ENCODE measurements around the gene ATP6V1B1.

Gene ATP6V1B1

DNA sequence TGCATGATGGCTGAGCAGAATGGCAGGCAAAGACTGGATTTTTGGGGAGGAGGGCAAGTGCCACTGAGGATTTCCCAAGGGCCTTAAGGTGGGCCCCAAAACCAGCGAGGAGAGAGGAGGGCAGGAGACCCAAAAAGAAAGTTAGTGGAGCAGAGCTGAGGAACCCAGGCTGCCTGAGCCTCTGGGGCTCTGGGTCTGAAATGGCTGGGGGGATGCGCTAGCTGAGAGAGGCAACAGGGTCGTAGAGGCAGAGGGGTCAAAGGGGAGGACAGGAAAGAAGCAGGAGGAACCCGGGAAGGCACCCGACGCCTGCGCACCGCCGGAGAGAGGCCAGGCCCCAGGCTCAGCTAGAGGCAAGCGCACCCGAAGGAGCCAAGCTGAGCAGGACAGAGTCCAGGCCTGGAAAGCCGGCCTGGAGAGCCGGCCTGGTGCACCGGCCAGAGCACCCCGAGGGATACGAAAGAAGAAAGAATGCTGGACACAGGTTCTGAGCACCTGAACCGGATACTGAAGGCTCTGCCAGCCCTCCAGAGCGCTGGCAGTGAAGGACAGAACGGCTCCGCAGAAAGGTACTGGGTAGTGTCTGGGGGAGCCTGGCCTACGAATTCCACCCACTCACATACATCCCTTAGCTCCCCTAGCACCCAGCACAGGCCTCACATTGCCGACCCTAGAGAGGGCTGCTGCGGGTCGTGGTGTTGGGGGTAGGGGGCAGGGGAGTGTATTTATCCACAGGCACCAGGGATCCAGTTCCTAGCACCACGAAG lies 39.5 kb upstream of the ATP6V1B1 start:
- TF ChIP-seq, protein P1, sequence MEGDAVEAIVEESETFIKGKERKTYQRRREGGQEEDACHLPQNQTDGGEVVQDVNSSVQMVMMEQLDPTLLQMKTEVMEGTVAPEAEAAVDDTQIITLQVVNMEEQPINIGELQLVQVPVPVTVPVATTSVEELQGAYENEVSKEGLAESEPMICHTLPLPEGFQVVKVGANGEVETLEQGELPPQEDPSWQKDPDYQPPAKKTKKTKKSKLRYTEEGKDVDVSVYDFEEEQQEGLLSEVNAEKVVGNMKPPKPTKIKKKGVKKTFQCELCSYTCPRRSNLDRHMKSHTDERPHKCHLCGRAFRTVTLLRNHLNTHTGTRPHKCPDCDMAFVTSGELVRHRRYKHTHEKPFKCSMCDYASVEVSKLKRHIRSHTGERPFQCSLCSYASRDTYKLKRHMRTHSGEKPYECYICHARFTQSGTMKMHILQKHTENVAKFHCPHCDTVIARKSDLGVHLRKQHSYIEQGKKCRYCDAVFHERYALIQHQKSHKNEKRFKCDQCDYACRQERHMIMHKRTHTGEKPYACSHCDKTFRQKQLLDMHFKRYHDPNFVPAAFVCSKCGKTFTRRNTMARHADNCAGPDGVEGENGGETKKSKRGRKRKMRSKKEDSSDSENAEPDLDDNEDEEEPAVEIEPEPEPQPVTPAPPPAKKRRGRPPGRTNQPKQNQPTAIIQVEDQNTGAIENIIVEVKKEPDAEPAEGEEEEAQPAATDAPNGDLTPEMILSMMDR (conservative IDR thresholded peaks at IDR 0.05; ENCODE audit: low read depth, low read length): no peak
- no peak for DNase-seq (ENCODE audit: low read depth)
- H3K4me3 ChIP-seq (ENCODE audit: low read depth, low read length): no peak overlapping the region

DNA sequence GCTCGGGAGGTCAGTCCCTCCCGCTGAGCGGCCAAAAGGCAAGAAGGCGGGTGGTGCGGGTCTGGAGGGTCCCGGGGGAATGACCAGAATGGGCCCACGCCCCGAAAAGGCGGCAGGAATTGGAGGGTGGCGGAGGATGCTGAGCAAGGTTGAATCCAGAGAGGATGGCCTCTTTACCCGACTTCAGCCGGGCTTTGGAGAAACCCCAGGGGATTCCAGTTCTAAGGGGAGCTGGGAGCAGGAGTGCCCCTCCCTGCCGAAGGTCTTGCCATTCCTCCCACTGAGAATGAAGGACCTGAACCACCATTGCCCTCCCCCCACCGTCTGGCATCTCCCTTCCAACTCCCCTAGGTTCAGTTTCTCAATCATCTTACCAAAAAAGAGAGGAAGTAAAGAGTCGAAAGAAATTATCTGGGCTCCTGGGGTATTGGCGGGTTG lies 38.9 kb upstream of the ATP6V1B1 start:
- no peak overlapping the region for H3K4me3 ChIP-seq (ENCODE audit: low read depth, low read length)
- no peak for DNase-seq (ENCODE audit: low read depth)
- TF ChIP-seq, protein P1 (conservative IDR thresholded peaks at IDR 0.05; ENCODE audit: low read depth, low read length): no peak

DNA sequence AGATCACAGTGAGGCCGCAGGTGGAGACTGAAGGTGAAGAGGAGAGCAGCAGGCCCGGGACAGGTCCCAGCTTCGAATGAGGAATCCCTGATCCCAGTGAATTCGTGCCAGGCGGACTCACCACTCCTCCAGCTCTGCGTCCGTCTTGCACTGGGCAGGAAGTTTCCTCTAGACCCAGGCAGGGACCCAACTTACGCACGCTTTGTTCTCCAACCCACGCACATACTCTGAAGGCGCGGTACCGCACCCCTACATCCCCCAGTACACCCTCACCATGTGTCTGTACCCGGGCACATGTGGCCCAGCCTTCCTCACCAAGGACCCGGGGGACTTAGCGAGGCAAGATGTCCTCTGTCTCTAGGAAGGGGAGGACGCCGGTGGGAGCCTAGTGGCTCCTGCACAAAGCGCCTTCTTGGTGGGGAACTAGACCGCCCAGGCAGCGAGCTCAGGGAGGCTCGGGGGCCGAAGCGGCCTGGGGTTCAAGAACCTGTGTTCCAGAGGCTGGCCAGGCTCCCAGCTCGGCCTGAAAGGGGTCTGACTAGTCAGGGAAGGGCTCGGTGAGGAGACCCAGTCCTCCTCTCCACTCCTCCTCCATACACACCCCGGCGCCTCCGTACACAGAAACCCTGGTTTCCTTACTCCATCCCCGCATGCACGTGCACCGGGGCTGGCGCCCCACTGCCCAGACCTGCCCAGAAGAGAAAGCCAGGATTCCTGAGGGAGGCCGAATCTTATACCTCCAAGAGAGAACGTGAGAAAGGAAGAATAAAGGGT lies 38.3 kb upstream of the ATP6V1B1 start:
- TF ChIP-seq, protein P1 (conservative IDR thresholded peaks at IDR 0.05; ENCODE audit: low read depth, low read length): no peak
- no peak overlapping the region for H3K4me3 ChIP-seq (ENCODE audit: low read depth, low read length)
- DNase-seq (ENCODE audit: low read depth): no peak

DNA sequence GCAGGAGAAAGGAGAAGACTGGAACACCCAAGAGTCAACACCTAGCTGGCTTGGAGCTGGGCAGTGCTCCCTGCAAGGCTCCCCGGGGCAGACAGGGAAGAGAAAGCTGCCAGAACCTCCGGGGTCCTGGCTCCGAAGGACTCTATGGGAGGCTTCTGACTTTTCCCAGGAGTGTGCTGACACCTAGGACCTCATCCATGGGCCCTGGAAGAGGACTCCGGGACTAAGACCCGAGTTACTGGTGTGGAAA lies 37.8 kb upstream of the ATP6V1B1 start:
- TF ChIP-seq, protein P1 (conservative IDR thresholded peaks at IDR 0.05; ENCODE audit: low read depth, low read length): no peak
- DNase-seq (ENCODE audit: low read depth): no peak
- no peak overlapping the region for H3K4me3 ChIP-seq (ENCODE audit: low read depth, low read length)

DNA sequence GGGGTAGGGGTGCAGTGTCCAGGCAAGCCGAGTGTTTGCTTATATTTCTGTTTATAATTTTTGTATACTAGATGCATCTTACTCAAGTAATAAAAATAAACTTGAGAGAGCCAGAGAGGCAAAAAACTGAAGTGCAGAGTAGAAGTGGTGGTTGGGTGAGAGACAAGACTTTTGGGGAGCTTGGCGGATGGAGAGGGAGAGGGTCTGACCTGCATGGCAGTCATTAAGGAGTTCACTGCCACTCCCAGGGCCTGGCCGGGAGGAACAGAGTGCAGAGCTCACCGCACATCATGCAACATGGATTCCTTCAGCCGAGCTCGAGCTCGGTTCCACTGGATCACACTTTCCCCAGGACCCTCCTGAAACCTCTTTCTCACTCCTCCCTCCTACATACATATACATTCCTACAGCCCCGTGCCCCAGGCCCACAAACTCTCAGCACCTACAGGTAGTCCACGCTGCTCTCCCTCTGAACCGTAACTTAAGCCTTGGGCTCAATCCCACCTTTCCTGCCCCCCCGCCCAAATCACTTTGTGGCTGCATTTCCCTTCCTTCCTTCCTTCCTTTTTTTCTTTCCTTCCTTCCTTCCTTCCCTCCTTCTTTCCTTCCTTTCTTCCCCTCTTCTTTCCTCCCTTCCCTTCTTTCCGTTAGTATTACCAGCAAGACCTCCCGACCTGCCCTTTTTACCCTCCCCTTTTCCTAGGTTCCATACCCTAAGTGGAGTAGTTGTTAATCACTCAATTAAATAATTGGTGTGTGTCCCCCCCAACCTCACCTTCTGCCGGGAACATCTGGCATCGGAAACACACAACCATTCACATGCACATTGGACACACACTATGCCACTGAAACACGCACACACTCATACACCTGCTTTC lies 37.1 kb upstream of the ATP6V1B1 start:
- no peak for DNase-seq (ENCODE audit: low read depth)
- H3K4me3 ChIP-seq (ENCODE audit: low read depth, low read length): no peak overlapping the region
- TF ChIP-seq, protein P1 (conservative IDR thresholded peaks at IDR 0.05; ENCODE audit: low read depth, low read length): no peak

DNA sequence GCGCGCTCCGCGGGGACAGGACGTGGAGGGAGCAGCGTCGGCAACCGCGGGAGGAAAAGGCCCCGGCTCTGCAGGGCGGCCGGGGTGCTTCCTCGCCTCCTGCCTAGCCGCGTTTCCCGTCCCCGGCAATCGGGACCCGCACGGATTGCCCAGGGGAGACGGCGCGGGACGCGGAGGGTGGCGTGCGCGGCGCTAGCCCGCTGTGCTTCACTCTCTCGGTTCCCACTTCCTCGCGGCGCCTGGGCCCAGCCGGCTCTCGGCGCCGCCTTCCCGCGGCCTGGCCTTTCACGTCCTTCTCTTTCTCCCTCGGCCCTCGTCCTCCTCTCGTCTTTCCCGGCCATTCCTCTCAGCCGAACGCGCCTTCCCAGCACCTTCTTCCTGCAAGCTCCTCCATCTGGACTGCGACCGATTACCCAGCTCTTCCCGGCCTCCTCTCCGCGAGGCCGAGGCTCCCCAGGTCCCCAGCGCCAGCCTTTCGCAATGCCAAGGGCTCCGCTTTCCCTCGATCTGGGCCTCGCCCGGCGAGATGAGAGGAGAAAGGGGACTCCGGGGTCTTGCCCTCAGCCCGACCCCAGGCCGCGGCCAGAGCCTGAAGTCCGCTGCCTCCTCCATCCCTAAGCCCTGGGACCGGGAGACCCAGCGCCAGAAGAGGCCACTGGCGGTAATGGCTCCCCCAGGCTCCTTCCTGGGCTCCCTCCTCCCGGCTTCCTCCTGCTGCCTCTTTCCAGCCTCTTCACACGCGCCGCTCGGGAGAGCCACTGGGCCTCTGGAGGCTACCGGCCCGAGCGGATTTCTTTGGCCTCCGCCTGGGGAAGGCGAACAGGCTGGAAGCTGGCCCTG lies 34.3 kb upstream of the ATP6V1B1 start:
- DNase-seq (ENCODE audit: low read depth): peak; percentile 30
- H3K4me3 ChIP-seq (ENCODE audit: low read depth, low read length): peak overlapping the region; percentile 64

More for the DNA sequence above, 34.3 kb upstream of the ATP6V1B1 start:
- TF ChIP-seq, protein P1 (conservative IDR thresholded peaks at IDR 0.05; ENCODE audit: low read depth, low read length): no peak
